GM23338 (cell line): Measurements from ENCODE around the gene ZIC5. TPM values are rescaled to one million over a fixed set of nuclear protein-coding genes. Genes with fewer than 3 reads are reported as not detected.

Experiments used
- ATAC-seq: fragments of 200-7000 bp; cut with Tn5 transposase; 3 replicates; pipeline ENCODE4 v1.9.1; 2020
- DNase-seq: peaks from one replicate; pipeline ENCODE4 v3.0.0-alpha.2; 2015; ENCODE audit warnings: low spot score
- H2AFZ ChIP-seq: fragments of 200-600 bp; sonication (generic); 2 replicates; pipeline ENCODE4 v1.8.0; 2016; ENCODE audit warnings: antibody characterized with exemption, mild to moderate bottlenecking, moderate library complexity
- H3F3A ChIP-seq: fragments of 200-600 bp; sonication (generic); replicated peaks from 2 replicates; pipeline ENCODE4 v1.8.0; 2017; ENCODE audit warnings: antibody characterized with exemption, mixed run types, low read depth
- H3K27ac ChIP-seq: fragments of 200-600 bp; sonication (generic); 2 replicates; pipeline ENCODE4 v1.6.1; 2016; ENCODE audit warnings: low read depth
- H3K27me3 ChIP-seq: fragments of 200-600 bp; sonication (generic); 2 replicates; pipeline ENCODE4 v1.8.0; 2016; ENCODE audit warnings: mild to moderate bottlenecking, mixed run types, moderate library complexity; ENCODE audit not compliant: insufficient read depth
- H3K36me3 ChIP-seq: fragments of 200-600 bp; sonication (generic); 2 replicates; pipeline ENCODE4 v1.8.0; 2016; ENCODE audit warnings: mild to moderate bottlenecking; ENCODE audit not compliant: insufficient read depth
- H3K4me1 ChIP-seq: fragments of 200-600 bp; sonication (generic); 2 replicates; pipeline ENCODE4 v1.8.0; 2016; ENCODE audit warnings: mild to moderate bottlenecking, moderate library complexity; ENCODE audit not compliant: insufficient read depth
- H3K4me2 ChIP-seq: fragments of 200-600 bp; sonication (generic); 2 replicates; pipeline ENCODE4 v1.7.1; 2017; ENCODE audit warnings: mixed run types
- H3K4me3 ChIP-seq: fragments of 200-600 bp; sonication (generic); 2 replicates; pipeline ENCODE4 v1.6.1; 2016; ENCODE audit warnings: mixed run types
- H3K79me2 ChIP-seq: fragments of 200-600 bp; sonication (generic); replicated peaks from 2 replicates; pipeline ENCODE4 v1.8.0; 2017; ENCODE audit warnings: mild to moderate bottlenecking; ENCODE audit not compliant: insufficient read depth
- H3K9me2 ChIP-seq: fragments of 200-600 bp; sonication (generic); 2 replicates; pipeline ENCODE4 v1.8.0; 2017; ENCODE audit not compliant: insufficient read depth
- H4K20me1 ChIP-seq: fragments of 200-600 bp; sonication (generic); replicated peaks from 2 replicates; pipeline ENCODE4 v1.8.0; 2017; ENCODE audit warnings: mild to moderate bottlenecking; ENCODE audit not compliant: insufficient read depth
- H3K27ac Mint-ChIP-seq: 2 replicates; pipeline ENCODE4 v1.8.0; 2020; ENCODE audit warnings: inconsistent platforms, mild to moderate bottlenecking, moderate library complexity, mixed read lengths
- H3K27me3 Mint-ChIP-seq: 3 replicates; pipeline ENCODE4 v1.8.0; 2022; ENCODE audit warnings: low read depth, mild to moderate bottlenecking, moderate library complexity, mixed read lengths, inconsistent platforms; ENCODE audit not compliant: insufficient read depth, poor library complexity
- H3K36me3 Mint-ChIP-seq: 3 replicates; pipeline ENCODE4 v1.8.0; 2021; ENCODE audit warnings: low read depth, mild to moderate bottlenecking, inconsistent platforms, moderate library complexity, mixed read lengths
- H3K4me1 Mint-ChIP-seq: 3 replicates; pipeline ENCODE4 v1.8.0; 2020; ENCODE audit warnings: mild to moderate bottlenecking, inconsistent platforms, mixed read lengths
- H3K4me3 Mint-ChIP-seq: 3 replicates; pipeline ENCODE4 v1.8.0; 2021; ENCODE audit warnings: moderate library complexity, mild to moderate bottlenecking, inconsistent platforms, mixed read lengths
- H3K9me3 Mint-ChIP-seq: 3 replicates; pipeline ENCODE4 v1.8.0; 2020; ENCODE audit warnings: moderate library complexity, mild to moderate bottlenecking, inconsistent platforms, mixed read lengths
- POLR2AphosphoS5 ChIP-seq: IDR thresholded peaks from 2 replicates; pipeline ENCODE4 v1.6.1; 2016; ENCODE audit warnings: antibody characterized with exemption, low read depth
- REST ChIP-seq: IDR thresholded peaks from one replicate; pipeline ENCODE4 v1.6.1; 2018; ENCODE audit warnings: antibody characterized with exemption; ENCODE audit not compliant: unreplicated experiment
- ZNF114 ChIP-seq: fragments of 250-450 bp; sonication (Bioruptor Pico); IDR thresholded peaks from 2 replicates; pipeline ENCODE4 v1.5.0; 2020; ENCODE audit warnings: mild to moderate bottlenecking, moderate library complexity
- ZNF462 ChIP-seq: fragments of 250-450 bp; sonication (Bioruptor Pico); IDR thresholded peaks from 2 replicates; pipeline ENCODE4 v1.5.0; 2020; ENCODE audit warnings: mild to moderate bottlenecking, moderate library complexity
- polyA plus RNA-seq: library from polyadenylated mRNA; unstranded; fragments of >200 nt; fragmentation: Nextera tagmentation; extraction: Ambion mirVana; gene quantifications from 2 replicates; pipeline ENCODE4 v1.2.1, GENCODE V29; 2016
- total RNA-seq: library from RNA; depleted of rRNA; stranded (reverse); fragments of >200 nt; shearing (Covaris generic); gene quantifications from 2 replicates; pipeline ENCODE4 v1.2.3, GENCODE V29; 2014

Gene ZIC5
- total and polyA plus RNA-seq, 2 experiments from 2014 or later = 14.1 to 28.0 TPM

DNA sequence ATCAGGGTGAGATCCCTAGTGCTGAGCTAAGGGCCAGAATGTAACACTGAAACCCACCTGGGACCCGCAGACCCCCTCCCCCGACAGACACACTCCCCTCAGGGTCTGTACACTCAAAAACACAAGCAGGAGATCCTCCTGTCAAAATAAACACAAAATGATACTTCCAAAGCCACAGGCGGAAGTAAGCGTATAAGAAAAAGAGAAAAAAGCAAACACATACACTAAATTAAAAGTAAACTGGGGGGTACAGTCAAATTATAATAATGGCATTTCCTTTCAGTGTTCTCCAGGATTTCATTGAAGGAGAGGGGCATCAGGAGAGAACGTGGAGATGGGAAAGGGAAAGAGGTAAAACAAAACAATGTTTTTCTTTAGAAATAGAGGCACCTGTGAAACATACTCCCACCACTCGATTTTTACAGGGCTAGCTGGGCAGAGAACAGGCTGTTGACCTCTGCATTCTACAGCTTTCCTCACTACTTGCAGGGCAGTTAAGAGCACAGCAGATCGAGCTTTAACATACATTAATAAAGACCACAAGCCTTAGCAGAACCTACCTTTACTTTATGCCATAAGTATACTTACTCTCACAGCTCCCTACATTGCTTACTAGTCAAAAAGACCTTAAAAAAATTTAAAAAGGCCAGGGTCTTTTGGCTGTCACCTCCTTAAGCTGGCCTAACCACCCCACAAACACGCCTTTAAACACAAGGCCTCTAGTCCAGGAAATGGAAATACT, 5.3 kb downstream of the ZIC5 start:
- Mint-ChIP-seq H3K27me3 (peaks cover 31% of the 10 kb centered on the region), H3K27ac (no peak overlapping the region), H3K4me3 (peak overlapping the region; percentile 88), H3K4me1 (peaks cover 43% of the 10 kb centered on the region), H3K36me3 (peaks cover 60% of the 10 kb centered on the region), H3K9me3 (peaks cover 4% of the 10 kb centered on the region; the same call in 2 of the 3 replicates)
- H3K4me3 ChIP-seq = peak overlapping the region; percentile 91
- peaks cover 4% of the 10 kb centered on the region for H3F3A ChIP-seq
- no peak overlapping the region for H3K27ac ChIP-seq
- no peaks in the 10 kb centered on the region for H3K9me2 ChIP-seq
- H3K27me3 ChIP-seq = peaks cover 65% of the 10 kb centered on the region
- peaks cover 21% of the 10 kb centered on the region for H3K36me3 ChIP-seq
- H2AFZ ChIP-seq = no peak overlapping the region
- TF ChIP-seq ZNF462 (no peak), REST (no peak), ZNF114 (no peak), POLR2AphosphoS5 (no peak)
- DNase-seq = no peak
- peaks cover 52% of the 10 kb centered on the region for H3K79me2 ChIP-seq
- H3K4me1 ChIP-seq = peaks cover 59% of the 10 kb centered on the region
- no peak for ATAC-seq
- H3K4me2 ChIP-seq = peak overlapping the region; percentile 85
- peaks cover 40% of the 10 kb centered on the region for H4K20me1 ChIP-seq
